HG02981 (cell line): Measurements from ENCODE around the gene FMNL2.
A peak's percentile ranks its signal among the peaks of the same experiment; 100 is the strongest.
"Not testable (repeated sequence)": the region's sequence is repeated elsewhere in the genome, so short reads cannot be mapped to it uniquely, and the experiment has no call there.

ENCODE experiments used
- ATAC-seq: cut with Tn5 transposase; IDR thresholded peaks from one replicate; pipeline ENCODE4 v1.9.1; 2021; ENCODE audit warnings: mild to moderate bottlenecking, moderate library complexity; ENCODE audit not compliant: unreplicated experiment

Gene FMNL2

GRCh38 chr2:152372438-152372984 lies 37.5 kb downstream of the FMNL2 start:
- ATAC-seq, result no peak

- ATAC-seq, result no peak
Measured at GRCh38 chr2:152375174-152375573, 40.2 kb downstream of the FMNL2 start.

DNA sequence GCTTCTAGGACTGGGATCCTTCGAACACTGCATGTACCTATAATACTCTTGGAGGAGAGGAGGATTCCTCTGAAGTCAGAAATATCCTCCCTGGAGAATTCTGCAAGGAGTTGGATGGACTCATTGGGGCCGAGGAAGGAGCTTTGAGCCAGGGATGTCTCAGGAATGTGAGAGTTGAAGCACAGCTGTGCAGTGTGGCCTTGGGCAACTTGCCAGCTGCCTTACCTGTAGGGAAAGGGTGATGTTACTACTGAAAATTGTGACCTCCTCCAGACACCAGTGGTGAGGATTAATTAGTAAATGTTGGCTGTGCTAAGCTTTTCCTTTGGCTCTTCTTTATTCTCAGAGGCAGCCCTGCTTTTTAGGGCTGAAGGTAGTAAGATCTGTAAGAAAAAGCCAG lies 41.4 kb downstream of the FMNL2 start:
- ATAC-seq, result no peak

DNA sequence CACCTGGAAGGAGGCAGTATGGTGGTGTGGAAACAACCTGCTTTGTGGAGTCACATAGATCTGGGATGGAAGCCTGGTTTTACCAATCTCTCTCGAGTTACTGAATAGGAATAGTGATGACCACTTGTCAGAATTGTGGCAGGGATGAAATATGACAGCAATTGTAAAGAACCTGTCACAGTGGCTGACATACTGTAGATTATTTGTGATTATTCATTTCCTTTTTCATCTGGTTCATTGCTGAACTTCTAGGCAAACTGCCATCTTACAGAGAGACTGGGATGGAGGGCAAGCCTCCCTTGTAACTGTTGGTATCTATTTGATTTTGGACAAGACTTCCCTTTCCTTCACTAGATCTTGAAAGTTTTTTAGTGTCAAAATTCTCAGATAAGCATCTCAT lies 42.0 kb downstream of the FMNL2 start:
- no peak for ATAC-seq

- no peak for ATAC-seq
Measured at GRCh38 chr2:152379089-152379488, 44.1 kb downstream of the FMNL2 start.

DNA sequence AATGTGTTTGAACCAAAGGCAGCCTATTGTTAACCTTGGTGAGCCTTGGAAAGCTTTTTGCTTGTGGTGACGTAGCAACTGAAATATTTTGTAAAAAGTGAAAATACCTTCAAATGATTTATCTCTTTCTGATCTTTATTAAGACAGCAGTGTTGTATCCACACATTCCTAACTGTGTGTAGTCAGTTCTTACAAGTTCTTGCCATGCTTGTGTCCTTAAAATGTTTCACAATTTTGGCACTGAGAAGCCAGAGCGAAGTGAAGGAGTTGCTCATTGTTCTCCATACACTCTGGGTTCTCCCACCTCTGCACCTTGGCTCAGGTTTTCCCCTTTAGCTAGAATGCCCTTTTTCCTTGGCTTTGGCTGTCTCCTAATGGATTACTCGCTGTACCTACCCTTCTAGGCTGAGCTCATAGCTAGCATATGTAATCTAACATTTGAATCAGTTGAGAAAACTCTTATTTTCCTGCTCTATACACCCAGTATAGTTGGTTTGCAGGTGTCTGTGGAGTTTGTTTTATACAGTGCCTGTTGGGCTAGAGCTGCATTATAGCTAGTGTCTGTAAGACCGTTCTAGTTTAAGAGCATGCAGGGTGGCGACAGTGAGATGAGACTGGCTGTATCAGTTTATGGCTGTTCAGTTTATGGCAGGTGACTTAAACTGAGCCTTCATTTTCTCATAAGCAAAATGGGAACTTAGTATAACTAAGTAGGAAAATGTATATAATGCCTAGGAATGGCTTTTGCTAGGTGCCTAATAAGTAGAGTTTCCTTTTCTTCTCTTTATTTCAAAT lies 45.5 kb downstream of the FMNL2 start:
- ATAC-seq, result no peak

GRCh38 chr2:152383702-152384101 lies 48.7 kb downstream of the FMNL2 start:
- ATAC-seq, result no peak

DNA sequence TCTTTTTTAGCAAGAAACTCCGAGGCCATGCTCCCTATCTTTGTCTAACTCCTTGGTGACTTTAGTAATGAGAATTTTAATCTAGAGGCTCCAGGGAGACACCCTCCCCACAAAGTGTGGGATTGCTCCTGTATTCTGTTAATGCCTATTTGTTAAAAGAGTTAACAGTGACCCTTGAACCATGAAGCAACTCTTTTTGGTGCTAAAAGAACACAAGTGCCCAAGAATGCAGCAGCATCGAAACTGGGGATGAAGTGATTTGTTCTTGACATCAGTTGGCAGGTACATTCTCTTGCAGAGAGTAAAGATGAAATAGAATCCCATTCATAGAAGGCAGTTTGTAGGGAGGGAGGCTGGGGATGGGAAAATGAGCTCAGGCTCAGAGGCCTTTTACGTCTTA lies 50.0 kb downstream of the FMNL2 start:
- ATAC-seq, result no peak

DNA sequence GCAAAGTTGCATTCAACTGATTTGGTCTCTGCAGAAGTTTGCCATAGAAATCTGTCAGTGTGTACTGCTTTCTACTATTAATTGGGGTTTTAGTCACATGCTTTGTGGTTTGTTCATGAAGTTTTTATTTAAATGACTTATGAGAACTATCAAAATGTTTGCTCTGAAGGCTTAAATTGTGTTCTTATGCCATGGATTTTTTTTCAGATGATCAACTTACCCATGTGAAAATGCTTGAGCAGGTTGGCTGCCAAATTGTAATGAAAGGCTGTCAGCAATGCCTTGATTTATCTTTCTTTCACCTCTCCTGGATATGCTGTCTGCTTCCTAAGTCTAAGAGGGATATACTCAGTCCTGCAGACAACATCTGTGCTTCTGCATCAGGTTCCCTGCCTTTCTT lies 50.7 kb downstream of the FMNL2 start:
- ATAC-seq, result no peak

GRCh38 chr2:152386266-152386665 lies 51.3 kb downstream of the FMNL2 start:
- ATAC-seq, result peak; percentile 57

DNA sequence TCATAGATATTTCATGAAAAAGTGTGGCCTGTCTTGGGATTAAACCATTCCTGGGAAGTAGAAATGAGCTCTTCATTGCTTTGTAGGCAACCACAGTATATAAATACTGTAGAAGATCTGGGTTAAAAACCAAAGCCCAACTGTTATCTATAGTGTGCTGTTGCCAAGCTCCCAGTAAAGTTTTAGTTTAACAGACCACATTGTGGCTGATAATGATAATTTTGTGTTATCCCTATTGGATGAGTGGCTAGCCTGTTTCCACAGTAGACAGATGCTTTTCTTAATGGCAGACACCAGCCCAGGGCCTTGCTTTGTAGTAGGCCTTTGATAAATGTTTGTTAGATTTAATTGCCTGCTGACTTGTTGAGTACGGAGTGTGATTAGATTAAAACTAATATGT lies 52.1 kb downstream of the FMNL2 start:
- peak; percentile 46 for ATAC-seq

DNA sequence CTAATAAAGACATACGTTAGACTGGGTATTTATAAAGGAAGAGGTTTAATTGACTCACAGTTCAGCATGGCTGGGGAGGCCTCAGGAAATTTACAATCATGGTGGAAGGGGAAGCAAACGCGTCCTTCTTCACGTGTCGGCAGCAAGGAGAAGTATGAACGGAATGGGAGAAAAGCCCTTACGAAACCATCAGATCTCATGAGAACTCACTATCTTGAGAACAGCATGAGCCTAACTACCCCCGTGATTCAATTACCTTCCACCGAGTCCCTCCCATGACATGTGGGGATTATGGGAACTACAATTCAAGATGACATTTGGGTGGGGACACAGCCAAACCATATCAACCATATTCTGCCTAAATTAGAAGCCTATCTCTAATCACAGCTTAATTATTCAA lies 53.3 kb downstream of the FMNL2 start:
- ATAC-seq, result not testable (repeated sequence)

- no peak for ATAC-seq
Measured at GRCh38 chr2:152389483-152389882, 54.5 kb downstream of the FMNL2 start.

GRCh38 chr2:152390837-152391236 lies 55.9 kb downstream of the FMNL2 start:
- ATAC-seq, result no peak

- no peak for ATAC-seq
Measured at GRCh38 chr2:152391318-152391717, 56.3 kb downstream of the FMNL2 start.

DNA sequence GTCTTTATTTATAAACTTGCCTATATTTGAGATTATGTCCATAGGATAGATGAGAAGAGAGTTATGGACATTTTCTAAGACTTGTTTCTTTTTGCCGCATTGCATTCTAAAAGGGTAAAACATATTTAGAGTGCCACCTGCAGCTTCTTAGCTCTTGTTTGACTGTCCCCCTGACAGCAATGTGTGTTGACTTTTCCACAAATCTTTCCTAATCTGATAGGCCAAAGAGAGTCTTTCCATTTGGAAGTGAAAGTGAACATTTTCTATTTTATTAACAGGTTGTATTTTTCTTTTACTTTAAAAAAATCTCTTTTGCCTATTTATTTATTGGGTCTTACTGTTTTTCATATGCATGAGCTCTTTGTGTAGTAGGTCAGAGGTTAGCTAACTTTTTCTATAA lies 58.4 kb downstream of the FMNL2 start:
- ATAC-seq, result no peak

- ATAC-seq, result no peak
Measured at GRCh38 chr2:152394326-152394725, 59.4 kb downstream of the FMNL2 start.

- ATAC-seq, result no peak
Measured at GRCh38 chr2:152395103-152395502, 60.1 kb downstream of the FMNL2 start.

- no peak for ATAC-seq
Measured at GRCh38 chr2:152395572-152395971, 60.6 kb downstream of the FMNL2 start.

GRCh38 chr2:152396051-152396511 lies 61.1 kb downstream of the FMNL2 start:
- ATAC-seq, result no peak

- no peak for ATAC-seq
Measured at GRCh38 chr2:152396763-152397162, 61.8 kb downstream of the FMNL2 start.

- no peak for ATAC-seq
Measured at GRCh38 chr2:152399003-152399402, 64.0 kb downstream of the FMNL2 start.
